ENCODE data around the gene DOC2B. TPM values are rescaled to one million over a fixed set of nuclear protein-coding genes. Genes with fewer than 3 reads are reported as not detected.

Gene DOC2B
- total RNA-seq, 1 donor from 2014 or later: 0.34 TPM

GRCh38 chr17:158379-158778 is 23.1 kb downstream of the DOC2B start:
- H3K4me2 ChIP-seq: no peak overlapping the region
- TF ChIP-seq EZH2 (IDR thresholded peaks at IDR 0.05) (no peak), EZH2phosphoT487 (IDR thresholded peaks at IDR 0.05) (no peak), CTCF (IDR thresholded peaks at IDR 0.05) (no peak)
- H3K36me3 ChIP-seq: no peaks in the 10 kb centered on the region
- H3K27me3 ChIP-seq: no peaks in the 10 kb centered on the region
- no peak for DNase-seq (ENCODE audit: low spot score)
- Mint-ChIP-seq H3K4me1 (peaks cover 5% of the 10 kb centered on the region), H3K27ac (peak overlapping the region; percentile 57), H3K36me3 (no peaks in the 10 kb centered on the region), H3K4me3 (no peak overlapping the region), H3K9me3 (no peaks in the 10 kb centered on the region), H3K27me3 (ENCODE audit: insufficient read depth, low read depth) (peaks cover 5% of the 10 kb centered on the region)
- H3K9me3 ChIP-seq (ENCODE audit: low read depth): no peaks in the 10 kb centered on the region
- H3K27ac ChIP-seq: no peak overlapping the region
- no peaks in the 10 kb centered on the region for H4K20me1 ChIP-seq (ENCODE audit: low read depth)
- H2AFZ ChIP-seq (replicated peaks): no peak overlapping the region
- H3K79me2 ChIP-seq (ENCODE audit: low read depth): no peaks in the 10 kb centered on the region
- H3K4me3 ChIP-seq: no peak overlapping the region
- H3K9ac ChIP-seq: no peak overlapping the region
- H3F3A ChIP-seq (ENCODE audit: low read depth): no peaks in the 10 kb centered on the region
- no peaks in the 10 kb centered on the region for H3K4me1 ChIP-seq

- H3K4me2 ChIP-seq: no peak overlapping the region
- H3K27ac Mint-ChIP-seq: peak overlapping the region; percentile 57
- no peak overlapping the region for H3K4me3 ChIP-seq
- H3K27ac ChIP-seq: no peak overlapping the region
- peaks cover 5% of the 10 kb centered on the region for H3K27me3 Mint-ChIP-seq (ENCODE audit: insufficient read depth, low read depth)
- DNase-seq (ENCODE audit: low spot score): no peak
- H3K9ac ChIP-seq: no peak overlapping the region
- no peak overlapping the region for H3K4me3 Mint-ChIP-seq
- no peaks in the 10 kb centered on the region for H3K36me3 Mint-ChIP-seq
- H3K36me3 ChIP-seq: no peaks in the 10 kb centered on the region
- H3K27me3 ChIP-seq: no peaks in the 10 kb centered on the region
- TF ChIP-seq CTCF (IDR thresholded peaks at IDR 0.05) (no peak), EZH2 (IDR thresholded peaks at IDR 0.05) (no peak), EZH2phosphoT487 (IDR thresholded peaks at IDR 0.05) (no peak)
- peaks cover 4% of the 10 kb centered on the region for H3K4me1 Mint-ChIP-seq
- no peaks in the 10 kb centered on the region for H3F3A ChIP-seq (ENCODE audit: low read depth)
- no peak overlapping the region for H2AFZ ChIP-seq (replicated peaks)
- no peaks in the 10 kb centered on the region for H3K79me2 ChIP-seq (ENCODE audit: low read depth)
- no peaks in the 10 kb centered on the region for H4K20me1 ChIP-seq (ENCODE audit: low read depth)
- H3K4me1 ChIP-seq: no peaks in the 10 kb centered on the region
- H3K9me3 Mint-ChIP-seq: no peaks in the 10 kb centered on the region
- no peaks in the 10 kb centered on the region for H3K9me3 ChIP-seq (ENCODE audit: low read depth)
These were observed 23.5 kb downstream of the DOC2B start for GRCh38 chr17:157901-158300.

DNA sequence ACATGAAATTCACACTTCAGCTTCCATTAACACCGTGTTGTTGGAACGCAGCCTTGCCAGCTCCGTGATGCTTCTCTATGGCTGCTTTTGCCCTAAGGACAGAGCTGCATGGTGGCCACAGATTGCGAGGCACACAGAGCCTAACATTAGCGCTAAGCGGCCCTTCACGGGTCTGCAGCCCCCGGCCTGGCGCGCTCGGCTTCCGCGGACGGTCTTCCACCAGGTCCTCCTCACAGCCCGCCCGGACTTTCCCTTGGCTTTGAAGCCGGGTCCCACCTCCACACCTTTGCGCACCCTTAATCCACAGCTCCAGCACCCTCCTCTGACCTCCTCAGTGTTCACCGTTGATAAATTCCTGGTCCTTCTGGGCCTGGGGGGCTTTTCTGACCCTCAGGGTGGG is 24.5 kb downstream of the DOC2B start:
- no peaks in the 10 kb centered on the region for H3K4me1 ChIP-seq
- no peaks in the 10 kb centered on the region for H3F3A ChIP-seq (ENCODE audit: low read depth)
- H3K27me3 ChIP-seq: no peaks in the 10 kb centered on the region
- no peak overlapping the region for H3K27ac Mint-ChIP-seq
- H3K9ac ChIP-seq: no peak overlapping the region
- no peak overlapping the region for H3K4me3 Mint-ChIP-seq
- H3K4me2 ChIP-seq: no peak overlapping the region
- no peaks in the 10 kb centered on the region for H3K9me3 Mint-ChIP-seq
- no peaks in the 10 kb centered on the region for H3K9me3 ChIP-seq (ENCODE audit: low read depth)
- H4K20me1 ChIP-seq (ENCODE audit: low read depth): no peaks in the 10 kb centered on the region
- peaks cover under 1% of the 10 kb centered on the region for H3K4me1 Mint-ChIP-seq
- H3K4me3 ChIP-seq: no peak overlapping the region
- DNase-seq (ENCODE audit: low spot score): no peak
- H3K79me2 ChIP-seq (ENCODE audit: low read depth): no peaks in the 10 kb centered on the region
- H3K36me3 Mint-ChIP-seq: no peaks in the 10 kb centered on the region
- peaks cover 5% of the 10 kb centered on the region for H3K27me3 Mint-ChIP-seq (ENCODE audit: insufficient read depth, low read depth)
- no peak for TF ChIP-seq EZH2 (IDR thresholded peaks at IDR 0.05)
- no peak for TF ChIP-seq EZH2phosphoT487 (IDR thresholded peaks at IDR 0.05)
- TF ChIP-seq CTCF (IDR thresholded peaks at IDR 0.05): no peak
- H3K27ac ChIP-seq: no peak overlapping the region
- H3K36me3 ChIP-seq: no peaks in the 10 kb centered on the region
- H2AFZ ChIP-seq (replicated peaks): no peak overlapping the region

Measured in neural progenitor cell (in vitro differentiated cells).